M059J (cell line): ENCODE results near the gene SLC10A3. TPM values are rescaled to one million over a fixed set of nuclear protein-coding genes. Genes with fewer than 3 reads are reported as not detected.

Experiments
- DNase-seq: peaks from one replicate; pipeline ENCODE4 v3.0.0-alpha.2; 2012; ENCODE audit warnings: low read depth
- total RNA-seq: library from RNA; depleted of rRNA; stranded (reverse); fragments of >200 nt; shearing (Covaris generic); gene quantifications from 2 replicates; pipeline ENCODE4 v1.2.3, GENCODE V29; 2014

SLC10A3 gene
- total RNA-seq, 1 experiment from 2014 or later, result 80.7 TPM

GRCh38 chrX:154484255-154485149 is 5.9 kb downstream of the SLC10A3 start:
- DNase-seq, result peak; percentile 41

DNA sequence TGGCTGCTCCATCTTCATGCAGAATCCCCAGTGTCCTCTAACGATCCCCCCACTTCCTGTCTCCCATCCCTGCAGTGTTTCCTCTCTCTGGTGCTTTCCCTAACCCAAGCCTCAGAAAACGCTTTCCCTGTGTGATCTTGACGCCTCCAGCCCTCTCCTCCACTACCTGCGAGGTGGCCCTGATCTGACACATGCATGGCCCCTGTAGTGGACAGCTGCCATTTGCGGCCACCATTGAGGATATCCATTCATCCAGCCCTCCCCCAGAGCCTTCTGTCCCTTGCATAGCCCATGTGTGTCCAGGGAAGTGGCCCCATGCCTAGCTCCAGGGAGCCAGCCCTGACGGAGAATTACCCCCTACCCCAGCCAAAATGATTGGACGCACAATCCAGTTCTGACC is 7.1 kb downstream of the SLC10A3 start:
- DNase-seq, result no peak

DNA sequence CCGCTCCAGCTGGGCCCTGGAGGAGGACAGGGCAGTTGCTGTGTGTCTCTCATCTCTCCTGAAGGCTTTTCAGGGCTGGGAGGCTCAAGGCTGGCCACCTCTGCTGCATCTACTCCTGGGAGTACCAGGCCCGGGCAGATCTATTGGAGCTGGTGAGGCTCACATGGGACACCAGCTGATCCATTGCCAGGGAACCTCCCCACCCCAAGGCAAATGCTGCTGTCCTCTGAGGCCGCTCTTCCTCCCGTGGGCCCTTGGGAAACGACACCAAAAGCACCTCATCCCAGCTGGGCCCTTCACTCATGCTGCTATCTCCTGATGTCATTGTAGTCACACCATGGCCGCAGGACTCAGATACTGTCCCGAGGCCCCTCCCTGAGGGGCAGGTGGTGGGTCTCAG is 7.6 kb downstream of the SLC10A3 start:
- DNase-seq, result no peak

DNA sequence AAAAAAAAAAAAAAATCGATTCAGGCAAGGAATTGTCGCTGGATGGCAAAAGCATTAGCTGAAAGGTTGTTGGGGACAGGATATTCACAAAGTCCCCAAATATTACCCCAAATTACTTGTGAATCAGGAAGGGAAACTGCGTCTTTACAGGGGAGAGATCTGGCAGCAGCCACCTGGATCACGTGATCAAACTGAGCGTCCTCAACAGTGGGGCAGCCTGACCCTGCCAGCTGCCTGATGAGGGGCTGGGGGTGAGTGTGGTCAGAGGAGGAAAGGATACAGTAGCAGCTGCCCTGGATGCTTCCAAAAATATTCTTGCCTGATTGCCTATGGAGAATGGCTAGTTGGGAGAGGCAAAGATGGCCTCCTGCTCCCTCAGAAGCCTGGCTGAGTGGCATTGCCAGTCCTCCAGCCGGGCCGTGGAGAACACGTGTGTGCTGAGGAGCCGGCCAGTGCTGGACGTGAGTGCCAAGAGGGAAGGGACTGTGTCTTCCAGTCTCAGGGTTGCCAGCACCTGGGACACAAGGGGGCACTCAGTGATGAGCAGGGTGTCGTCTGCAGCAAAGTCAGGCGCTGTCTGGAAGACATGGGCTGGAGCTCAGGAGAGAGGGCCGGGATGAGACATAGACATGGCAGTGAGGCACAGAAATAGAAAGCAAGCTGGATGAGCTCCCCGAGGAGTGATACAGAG is 8.4 kb downstream of the SLC10A3 start:
- no peak for DNase-seq

DNA sequence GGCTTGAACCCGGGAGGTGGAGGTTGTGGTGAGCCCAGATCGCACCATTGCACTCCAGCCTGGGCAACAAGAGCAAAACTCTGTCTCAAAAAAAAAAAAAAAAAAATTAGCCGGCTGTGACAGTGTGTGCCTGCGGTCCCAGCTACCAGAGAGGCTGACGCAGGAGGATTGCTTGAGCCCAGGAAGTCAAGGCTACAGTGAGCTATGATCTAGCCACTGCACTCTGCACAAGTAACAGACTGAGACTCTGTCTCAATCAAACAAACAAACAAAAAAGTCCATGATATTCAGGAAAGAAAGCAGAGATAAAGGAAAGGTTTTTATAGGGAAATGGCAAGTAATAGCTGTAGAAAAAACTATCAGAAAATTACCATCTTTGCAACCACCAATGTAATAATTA is 9.2 kb downstream of the SLC10A3 start:
- DNase-seq, result no peak

- peak; percentile 89 for DNase-seq
These were observed 11.5 kb downstream of the SLC10A3 start, which contains the start of gene LAGE3 for GRCh38 chrX:154478728-154479622. TSS of gene LAGE3 (minus strand) at chrX:154479281. CDS start at chrX:154478915, 366 bp downstream.

GRCh38 chrX:154477891-154478477 is 12.4 kb downstream of the SLC10A3 start:
- no peak for DNase-seq

GRCh38 chrX:154476821-154477220 is 13.6 kb downstream of the SLC10A3 start:
- no peak for DNase-seq

- DNase-seq, result no peak
These were observed 16.7 kb downstream of the SLC10A3 start for GRCh38 chrX:154473683-154474082.

GRCh38 chrX:154472685-154473632 is 17.5 kb downstream of the SLC10A3 start:
- no peak for DNase-seq

- DNase-seq, result no peak
These were observed 18.4 kb downstream of the SLC10A3 start for GRCh38 chrX:154471839-154472684.

DNA sequence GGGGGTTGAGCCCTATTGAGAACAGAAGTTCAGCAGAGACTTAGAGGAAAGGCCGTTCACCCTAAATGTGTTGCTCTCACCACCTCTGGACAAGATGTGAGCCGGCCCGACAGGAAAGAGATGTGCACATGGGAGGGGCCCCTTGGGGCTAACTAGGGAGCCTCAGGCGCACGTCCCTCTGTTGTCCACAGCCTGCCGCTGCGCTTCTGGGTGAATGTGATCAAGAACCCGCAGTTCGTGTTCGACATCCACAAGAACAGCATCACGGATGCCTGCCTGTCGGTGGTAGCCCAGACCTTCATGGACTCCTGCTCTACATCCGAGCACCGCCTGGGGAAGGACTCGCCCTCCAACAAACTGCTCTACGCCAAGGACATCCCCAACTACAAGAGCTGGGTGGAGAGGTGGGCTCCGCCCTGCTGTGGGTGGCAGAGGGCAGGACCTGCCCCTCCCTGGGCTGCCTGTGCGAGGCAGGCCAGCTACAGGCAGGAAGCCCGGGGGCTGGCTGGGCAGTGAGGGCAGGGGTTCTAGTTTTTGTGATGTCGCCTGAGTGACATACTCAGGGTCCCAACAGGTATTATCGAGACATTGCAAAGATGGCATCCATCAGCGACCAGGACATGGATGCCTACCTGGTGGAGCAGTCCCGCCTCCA is 19.4 kb downstream of the SLC10A3 start:
- DNase-seq, result no peak

DNA sequence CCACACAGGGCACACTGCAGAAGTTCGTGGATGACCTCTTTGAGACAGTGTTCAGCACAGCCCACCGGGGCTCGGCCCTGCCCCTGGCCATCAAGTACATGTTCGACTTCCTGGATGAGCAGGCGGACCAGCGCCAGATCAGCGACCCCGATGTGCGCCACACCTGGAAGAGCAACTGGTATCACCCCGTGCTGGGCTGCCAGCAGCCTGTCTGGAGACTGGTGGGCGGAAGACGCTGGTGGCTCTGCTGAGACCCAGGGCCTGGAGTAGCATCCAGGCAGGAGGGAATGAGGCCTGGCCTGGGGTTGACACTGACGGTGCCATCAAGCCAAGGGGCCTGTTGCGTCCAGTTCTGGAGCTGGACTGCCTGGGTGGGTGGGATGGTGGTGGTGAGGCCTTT is 20.0 kb downstream of the SLC10A3 start:
- no peak for DNase-seq

DNA sequence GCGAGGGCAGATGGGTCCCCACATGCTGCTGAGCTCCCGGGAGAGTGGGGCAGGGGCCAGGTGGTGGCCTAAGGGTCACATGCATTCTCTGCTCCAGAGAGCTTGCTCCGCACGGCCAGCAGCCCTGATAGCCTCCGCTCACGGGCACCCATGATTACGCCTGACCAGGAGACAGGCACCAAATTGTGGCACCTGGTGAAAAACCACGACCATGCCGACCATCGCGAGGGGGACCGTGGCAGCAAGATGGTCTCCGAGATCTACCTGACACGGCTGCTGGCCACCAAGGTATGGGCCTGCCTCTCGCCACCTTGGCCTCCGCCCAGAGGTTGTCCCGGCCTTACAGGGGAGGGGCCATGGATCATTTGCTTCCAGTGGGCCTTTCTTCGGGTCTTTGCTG is 20.5 kb downstream of the SLC10A3 start:
- DNase-seq, result no peak

GRCh38 chrX:154469114-154469513 is 21.3 kb downstream of the SLC10A3 start:
- no peak for DNase-seq

- no peak for DNase-seq
These were observed 22.2 kb downstream of the SLC10A3 start for GRCh38 chrX:154468217-154468616.

DNA sequence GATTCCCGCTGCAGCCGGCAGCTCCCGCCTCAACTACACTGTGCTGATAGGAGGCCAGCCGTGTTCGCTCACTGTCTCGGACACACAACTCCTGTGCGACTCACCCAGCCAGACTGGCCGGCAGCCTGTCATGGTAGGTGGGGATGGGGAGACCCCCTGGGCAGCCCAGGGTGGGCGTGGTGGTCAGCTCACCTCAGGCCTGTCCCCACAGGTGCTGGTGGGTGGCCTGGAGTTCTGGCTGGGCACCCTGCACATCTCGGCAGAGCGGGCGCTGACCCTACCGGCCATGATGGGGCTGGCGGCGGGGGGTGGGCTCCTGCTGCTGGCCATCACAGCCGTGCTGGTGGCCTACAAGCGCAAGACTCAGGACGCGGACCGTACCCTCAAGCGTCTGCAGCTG is 22.9 kb downstream of the SLC10A3 start:
- DNase-seq, result no peak

GRCh38 chrX:154466907-154467306 is 23.5 kb downstream of the SLC10A3 start:
- DNase-seq, result no peak

GRCh38 chrX:154466036-154466435 is 24.4 kb downstream of the SLC10A3 start:
- DNase-seq, result no peak
